Left lung (tissue), 10 donors: ENCODE measurements around the gene BTBD9. TPM values are rescaled to one million over a fixed set of nuclear protein-coding genes. Genes with fewer than 3 reads are reported as not detected.

Source experiments
- ATAC-seq: fragments of 200-7000 bp; cut with Tn5 transposase; one replicate; pipeline ENCODE4 v1.9.1; 2020; ENCODE audit warnings: moderate library complexity
- DNase-seq, 4 donors: peaks; one replicate each; pipeline ENCODE4 v3.0.0-alpha.2; 2013 to 2020
- H3K27ac ChIP-seq, 2 donors: fragments of 200-600 bp; sonication (generic) in 1 of 2; one replicate each; pipeline versions ENCODE4 v1.5.0 to v1.8.0; 2020 to 2021
- H3K27me3 ChIP-seq, 2 donors: fragments of 200-600 bp; sonication (generic) in 1 of 2; one replicate each; pipeline versions ENCODE4 v1.5.0 to v1.8.0; 2020 to 2021
- H3K36me3 ChIP-seq, 2 donors: fragments of 200-600 bp; sonication (generic) in 1 of 2; one replicate each; pipeline versions ENCODE4 v1.5.0 to v1.8.0; 2020 to 2021
- H3K4me1 ChIP-seq, 2 donors: fragments of 200-600 bp; one replicate each; pipeline ENCODE4 v1.8.0; 2021
- H3K4me3 ChIP-seq, 2 donors: fragments of 200-600 bp; sonication (generic) in 1 of 2; one replicate each; pipeline versions ENCODE4 v1.5.0 to v1.8.0; 2020 to 2021; ENCODE audit warnings: mild to moderate bottlenecking in 1 of 2
- H3K9me3 ChIP-seq, 2 donors: fragments of 200-600 bp; sonication (generic) in 1 of 2; one replicate each; pipeline versions ENCODE4 v1.5.0 to v1.8.0; 2020 to 2021
- CTCF ChIP-seq, 2 donors: fragments of 200-600 bp; sonication (generic) in 1 of 2; IDR thresholded peaks; one replicate each; pipeline versions ENCODE4 v1.5.0 to v1.8.0; 2021; ENCODE audit warnings: antibody characterized with exemption in 2 of 2
- intact Hi-C, 2 donors: fragments of 100-400 bp; cut with DNase I; formaldehyde crosslinking; loops; one replicate each; pipeline versions ENCODE4 v1.11.2 to v1.14.2; 2022
- polyA plus RNA-seq, 6 donors: library from polyadenylated mRNA; unstranded; fragments of 120-200 nt; gene quantifications; one replicate each; pipeline ENCODE4 v1.2.1, GENCODE V29; 2013; ENCODE audit not compliant: insufficient read length in 6 of 6
- total RNA-seq, 2 donors: library from RNA; stranded (reverse); fragmentation: NEBNext Ultra II Directional; extraction: Animal tissue kit (Norgen Biotek cat#: 25700); gene quantifications; one replicate each; pipeline ENCODE4 v1.2.1, GENCODE V29; 2021
- donor health status: DM: no; HTN: yes; CAD: no.
- donor health status: DM: no; HTN: no; CAD: no.

BTBD9 gene
- total and polyA plus RNA-seq, 8 donors = 14.2 to 44.0 (median 16.0) TPM

- H3K4me1 ChIP-seq = no peaks in the 10 kb centered on the region
- H3K9me3 ChIP-seq = no peaks in the 10 kb centered on the region
- peak overlapping the region in 1 of 2 donors; percentile 69 for H3K27ac ChIP-seq
- ATAC-seq (no peak), DNase-seq (no peak)
- no peak overlapping the region for H3K4me3 ChIP-seq
- H3K36me3 ChIP-seq = peaks cover 0 to 14% of the 10 kb centered on the region in 2 donors
- no peaks in the 10 kb centered on the region for H3K27me3 ChIP-seq
- TF ChIP-seq CTCF (IDR thresholded peaks at IDR 0.05) = no peak
- intact Hi-C loops = no loop called here
These were observed 55.0 kb downstream of the BTBD9 start for GRCh38 chr6:38584731-38585130.

DNA sequence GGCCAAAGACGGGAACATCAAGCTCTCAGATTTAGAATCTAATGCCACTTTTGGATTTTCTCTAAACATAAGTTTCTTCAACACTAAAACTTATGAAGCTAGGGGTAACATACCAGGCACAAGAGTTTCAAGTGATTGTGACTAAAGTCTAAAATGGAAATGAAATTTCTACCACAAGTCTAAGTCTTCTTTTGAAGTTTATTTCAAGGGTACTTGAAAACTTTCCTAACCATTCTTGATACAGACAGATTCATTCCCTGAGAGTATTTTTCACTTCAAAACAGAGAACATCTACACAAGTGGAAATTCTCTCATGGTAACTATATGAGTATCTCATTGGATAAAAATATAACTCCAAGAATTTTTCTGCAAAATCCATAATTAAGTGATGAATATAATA, 56.2 kb downstream of the BTBD9 start:
- ATAC-seq = peak; percentile 75
- Histone ChIP-seq H3K27ac (peak overlapping the region in 1 of 2 donors; percentile 74), H3K36me3 (peaks cover 0 to 18% of the 10 kb centered on the region in 2 donors), H3K4me3 (no peak overlapping the region), H3K27me3 (no peaks in the 10 kb centered on the region), H3K9me3 (no peaks in the 10 kb centered on the region), H3K4me1 (no peaks in the 10 kb centered on the region)
- no peak for DNase-seq
- no peak for TF ChIP-seq CTCF (IDR thresholded peaks at IDR 0.05)
- intact Hi-C loops = no loop called here

DNA sequence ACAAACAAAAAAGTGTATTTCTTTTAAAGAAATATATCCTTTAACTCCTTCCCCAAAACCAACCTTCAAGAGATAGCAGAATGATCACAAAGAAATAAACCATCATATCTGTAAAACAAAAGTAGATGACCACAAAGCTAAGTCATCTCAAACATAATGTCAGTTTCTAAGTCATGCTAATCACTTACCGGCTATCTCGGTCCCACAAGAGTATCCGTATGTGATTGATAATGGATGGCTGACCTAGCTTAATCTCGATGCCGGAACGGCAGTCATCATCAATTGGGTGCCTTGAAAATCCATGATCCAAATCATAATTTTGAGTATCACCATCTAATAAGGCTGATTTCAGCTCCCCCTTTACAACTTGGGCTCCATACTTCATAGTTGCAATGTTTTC, 59.7 kb downstream of the BTBD9 start:
- H3K4me1 ChIP-seq = no peaks in the 10 kb centered on the region
- H3K27ac ChIP-seq = no peak overlapping the region
- TF ChIP-seq CTCF (IDR thresholded peaks at IDR 0.05) = no peak
- no peaks in the 10 kb centered on the region for H3K9me3 ChIP-seq
- intact Hi-C loops = no loop called here
- peaks cover 0 to 9% of the 10 kb centered on the region in 2 donors for H3K36me3 ChIP-seq
- H3K4me3 ChIP-seq = no peak overlapping the region
- ATAC-seq (no peak), DNase-seq (no peak)
- H3K27me3 ChIP-seq = no peaks in the 10 kb centered on the region

DNA sequence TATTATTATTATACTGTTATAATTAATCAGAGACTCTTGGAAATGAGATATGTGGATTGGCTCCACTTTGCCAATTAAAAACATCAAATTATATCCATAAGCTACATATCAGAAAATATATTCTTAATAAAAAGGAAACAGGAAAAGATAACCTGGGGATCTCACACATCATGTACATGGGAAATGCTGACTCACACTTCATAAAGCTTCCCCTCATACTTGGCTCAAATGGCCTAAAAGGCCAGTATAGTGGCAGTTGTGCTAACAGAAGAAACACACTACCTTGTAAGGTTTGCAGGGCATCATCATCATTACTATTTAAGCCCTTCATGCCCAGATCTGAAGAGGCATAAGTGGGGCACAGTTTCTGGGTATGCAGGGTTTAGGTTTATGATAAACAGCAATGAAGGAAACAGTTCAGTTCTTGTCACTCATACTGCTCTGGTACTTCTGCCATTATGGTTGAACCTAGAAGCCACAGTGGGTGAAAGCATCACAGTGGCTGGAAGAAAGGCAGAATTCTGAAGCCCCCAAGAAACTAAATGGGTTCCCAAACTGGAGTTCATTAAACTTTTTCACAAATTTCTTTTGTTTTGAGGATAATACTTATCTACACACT, 60.6 kb downstream of the BTBD9 start:
- H3K4me1 ChIP-seq = no peaks in the 10 kb centered on the region
- no peak overlapping the region for H3K4me3 ChIP-seq
- no peaks in the 10 kb centered on the region for H3K9me3 ChIP-seq
- ATAC-seq (no peak), DNase-seq (no peak)
- H3K36me3 ChIP-seq = peaks cover 0 to 9% of the 10 kb centered on the region in 2 donors
- H3K27me3 ChIP-seq = no peaks in the 10 kb centered on the region
- intact Hi-C loops = no loop called here
- TF ChIP-seq CTCF (IDR thresholded peaks at IDR 0.05) = no peak
- no peak overlapping the region for H3K27ac ChIP-seq

DNA sequence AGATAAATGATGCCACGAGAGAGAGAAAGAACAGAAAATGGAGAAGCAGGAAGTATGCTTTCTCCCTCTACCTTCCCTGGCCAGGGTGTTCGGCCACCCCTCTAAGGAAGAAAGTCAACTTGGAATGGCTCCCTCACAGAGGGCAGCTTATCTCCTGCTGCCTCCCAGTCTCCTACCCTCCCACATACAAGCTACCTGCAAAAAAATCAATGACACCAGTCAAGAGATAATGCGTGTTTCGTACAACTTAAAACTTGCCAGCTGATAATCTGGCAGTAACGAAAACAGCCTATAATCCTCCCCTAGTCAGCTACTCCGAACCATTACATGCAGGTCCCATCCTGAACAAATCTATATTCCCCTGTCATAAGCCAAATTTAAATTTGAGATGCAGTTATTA, 61.7 kb downstream of the BTBD9 start:
- no peak for TF ChIP-seq CTCF (IDR thresholded peaks at IDR 0.05)
- H3K4me1 ChIP-seq = no peaks in the 10 kb centered on the region
- no peak overlapping the region for H3K4me3 ChIP-seq
- ATAC-seq (no peak), DNase-seq (no peak)
- H3K27ac ChIP-seq = no peak overlapping the region
- intact Hi-C loops = no loop called here
- no peaks in the 10 kb centered on the region for H3K9me3 ChIP-seq
- no peaks in the 10 kb centered on the region for H3K27me3 ChIP-seq
- H3K36me3 ChIP-seq = peaks cover 0 to 9% of the 10 kb centered on the region in 2 donors
